ENCODE results near the gene SRSF12. TPM values are rescaled to one million over a fixed set of nuclear protein-coding genes. Genes with fewer than 3 reads are reported as not detected.
"Not testable (repeated sequence)": the region's sequence is repeated elsewhere in the genome, so short reads cannot be mapped to it uniquely, and the experiment has no call there.

SRSF12 gene
- total and polyA plus RNA-seq, 7 donors = 0.36 to 3.6 (median 1.1) TPM; not detected in 2

GRCh38 chr6:89138173-89138572 is 20.3 kb upstream of the SRSF12 start:
- Histone ChIP-seq H3K36me3 (no peaks in the 10 kb centered on the region), H3K4me3 (no peak overlapping the region), H3K4me1 (peaks cover 0 to 21% (median 17%) of the 10 kb centered on the region in 4 donors), H3K27ac (no peak overlapping the region), H3K27me3 (no peaks in the 10 kb centered on the region), H3K9me3 (no peaks in the 10 kb centered on the region)
- TF ChIP-seq POLR2A (IDR thresholded peaks at IDR 0.05) (no peak), EP300 (IDR thresholded peaks at IDR 0.05) (no peak), POLR2AphosphoS5 (IDR thresholded peaks at IDR 0.05) (no peak), CTCF (IDR thresholded peaks at IDR 0.05) (no peak)
- WGBS, 2 donors = 87 to 88% methylated on average over 2 of the region's 2 CpGs
- intact Hi-C loops (cut with DNase I) = loop anchor here (5.0 kb wide), 1 partner anchor 34 kb away; no protein-coding TSS in a partner anchor
- no peak for DNase-seq

GRCh38 chr6:89134723-89135122 is 16.9 kb upstream of the SRSF12 start:
- intact Hi-C loops (cut with DNase I) = loop anchor here (5.0 kb wide), 1 partner anchor 38 kb away; no protein-coding TSS in a partner anchor
- TF ChIP-seq CTCF (IDR thresholded peaks at IDR 0.05) (no peak), POLR2A (IDR thresholded peaks at IDR 0.05) (no peak), POLR2AphosphoS5 (IDR thresholded peaks at IDR 0.05) (no peak), EP300 (IDR thresholded peaks at IDR 0.05) (no peak)
- no peak overlapping the region for H3K27ac ChIP-seq
- no peaks in the 10 kb centered on the region for H3K36me3 ChIP-seq
- H3K4me3 ChIP-seq = no peak overlapping the region
- H3K27me3 ChIP-seq = no peaks in the 10 kb centered on the region
- no peak for DNase-seq
- H3K4me1 ChIP-seq = peaks cover 0 to 5% (median 3%) of the 10 kb centered on the region in 4 donors
- whole genome bisulfite sequencing, 2 donors = 91 to 94% methylated on average over 3 of the region's 3 CpGs
- no peaks in the 10 kb centered on the region for H3K9me3 ChIP-seq

- 91% methylated on average over 9 of the region's 9 CpGs for WGBS, 2 donors
- Histone ChIP-seq H3K9me3 (no peaks in the 10 kb centered on the region), H3K27me3 (no peaks in the 10 kb centered on the region), H3K4me1 (no peaks in the 10 kb centered on the region), H3K36me3 (no peaks in the 10 kb centered on the region), H3K4me3 (no peak overlapping the region), H3K27ac (no peak overlapping the region)
- intact Hi-C loops (cut with DNase I) = no loop called here
- DNase-seq = no peak
- TF ChIP-seq POLR2AphosphoS5 (IDR thresholded peaks at IDR 0.05) = no peak
- TF ChIP-seq EP300 (IDR thresholded peaks at IDR 0.05) = no peak
- TF ChIP-seq CTCF (IDR thresholded peaks at IDR 0.05) = no peak
- TF ChIP-seq POLR2A (IDR thresholded peaks at IDR 0.05) = no peak
Observed at GRCh38 chr6:89133981-89134380, 16.1 kb upstream of the SRSF12 start.

- intact Hi-C loops (cut with DNase I) = no loop called here
- no peak overlapping the region for H3K27ac ChIP-seq
- 68 to 87% methylated on average over 2 of the region's 2 CpGs for WGBS, 2 donors
- no peaks in the 10 kb centered on the region for H3K27me3 ChIP-seq
- no peaks in the 10 kb centered on the region for H3K36me3 ChIP-seq
- no peaks in the 10 kb centered on the region for H3K9me3 ChIP-seq
- TF ChIP-seq POLR2AphosphoS5 (IDR thresholded peaks at IDR 0.05) (no peak), POLR2A (IDR thresholded peaks at IDR 0.05) (no peak), CTCF (IDR thresholded peaks at IDR 0.05) (no peak), EP300 (IDR thresholded peaks at IDR 0.05) (no peak)
- no peaks in the 10 kb centered on the region for H3K4me1 ChIP-seq
- DNase-seq = no peak
- H3K4me3 ChIP-seq = no peak overlapping the region
Observed at GRCh38 chr6:89132057-89132456, 14.2 kb upstream of the SRSF12 start.

GRCh38 chr6:89131599-89131998 is 13.7 kb upstream of the SRSF12 start:
- no peaks in the 10 kb centered on the region for H3K4me1 ChIP-seq
- H3K36me3 ChIP-seq = no peaks in the 10 kb centered on the region
- no peak overlapping the region for H3K27ac ChIP-seq
- DNase-seq = no peak
- H3K9me3 ChIP-seq = no peaks in the 10 kb centered on the region
- no peak overlapping the region for H3K4me3 ChIP-seq
- no peaks in the 10 kb centered on the region for H3K27me3 ChIP-seq
- intact Hi-C loops (cut with DNase I) = no loop called here
- 90 to 95% methylated on average over 3 of the region's 3 CpGs for WGBS, 2 donors
- TF ChIP-seq POLR2AphosphoS5 (IDR thresholded peaks at IDR 0.05) (no peak), CTCF (IDR thresholded peaks at IDR 0.05) (no peak), POLR2A (IDR thresholded peaks at IDR 0.05) (no peak), EP300 (IDR thresholded peaks at IDR 0.05) (no peak)

GRCh38 chr6:89128256-89128671 is 10.4 kb upstream of the SRSF12 start:
- DNase-seq; intact Hi-C loops (cut with DNase I); H3K27me3 ChIP-seq; H3K4me1 ChIP-seq; H3K4me3 ChIP-seq; H3K9me3 ChIP-seq; H3K36me3 ChIP-seq; H3K27ac ChIP-seq: not testable (repeated sequence)
- 77 to 78% methylated on average over 2 of the region's 2 CpGs for WGBS, 2 donors

Data from sigmoid colon (tissue), 7 donors.